ENCODE data around the gene OSBP2.

OSBP2 gene

DNA sequence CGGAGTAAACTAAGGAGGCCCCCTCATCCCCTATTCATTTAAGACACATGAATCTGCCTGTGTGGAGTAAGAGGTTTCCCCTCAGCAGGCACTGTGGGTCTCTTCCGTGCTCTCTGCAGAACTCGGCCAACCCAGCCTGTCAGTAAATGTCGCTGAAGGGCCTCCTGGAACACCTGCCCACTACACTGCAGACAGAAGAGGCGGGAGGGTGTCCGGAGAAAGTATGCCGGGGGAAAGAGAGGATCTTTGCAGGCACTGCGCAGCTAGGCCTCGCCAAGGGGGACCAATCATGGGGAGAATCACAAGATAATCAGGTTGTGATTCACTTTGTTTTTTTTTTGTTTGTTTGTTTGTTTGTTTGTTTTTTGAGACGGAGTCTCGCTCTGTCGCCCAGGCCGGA, 163.1 kb downstream of the OSBP2 start:
- TF ChIP-seq POLR2A (IDR thresholded peaks at IDR 0.05; ENCODE audit: low read depth, low read length): no peak
- FAIRE-seq (no peak), DNase-seq (ENCODE audit: insufficient read length, low spot score) (no peak)

GRCh38 chr22:30858976-30859713, 164.5 kb downstream of the OSBP2 start:
- FAIRE-seq: no peak
- DNase-seq (ENCODE audit: insufficient read length, low spot score): no peak
- no peak for TF ChIP-seq POLR2A (IDR thresholded peaks at IDR 0.05; ENCODE audit: low read depth, low read length)

DNA sequence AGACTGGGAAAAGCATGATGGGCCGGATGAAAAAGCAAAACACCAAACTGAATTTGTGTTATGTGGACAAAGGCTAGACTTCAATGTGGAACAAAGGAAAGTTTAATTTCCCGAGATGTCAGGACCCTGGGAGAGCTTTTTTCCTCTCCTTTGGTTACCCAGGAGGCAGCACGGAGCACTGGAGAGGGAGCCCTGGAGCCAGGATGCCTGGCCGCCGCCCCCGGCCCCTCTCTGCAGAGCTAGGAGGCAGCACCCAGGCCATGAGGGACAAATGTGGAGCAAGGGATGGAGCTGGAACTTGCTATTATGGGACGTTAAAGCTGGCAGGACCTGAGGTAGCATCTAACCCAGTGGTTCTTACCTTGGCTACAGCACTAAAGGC, 165.0 kb downstream of the OSBP2 start:
- DNase-seq (ENCODE audit: insufficient read length, low spot score) (no peak), FAIRE-seq (no peak)
- TF ChIP-seq POLR2A (IDR thresholded peaks at IDR 0.05; ENCODE audit: low read depth, low read length): no peak

DNA sequence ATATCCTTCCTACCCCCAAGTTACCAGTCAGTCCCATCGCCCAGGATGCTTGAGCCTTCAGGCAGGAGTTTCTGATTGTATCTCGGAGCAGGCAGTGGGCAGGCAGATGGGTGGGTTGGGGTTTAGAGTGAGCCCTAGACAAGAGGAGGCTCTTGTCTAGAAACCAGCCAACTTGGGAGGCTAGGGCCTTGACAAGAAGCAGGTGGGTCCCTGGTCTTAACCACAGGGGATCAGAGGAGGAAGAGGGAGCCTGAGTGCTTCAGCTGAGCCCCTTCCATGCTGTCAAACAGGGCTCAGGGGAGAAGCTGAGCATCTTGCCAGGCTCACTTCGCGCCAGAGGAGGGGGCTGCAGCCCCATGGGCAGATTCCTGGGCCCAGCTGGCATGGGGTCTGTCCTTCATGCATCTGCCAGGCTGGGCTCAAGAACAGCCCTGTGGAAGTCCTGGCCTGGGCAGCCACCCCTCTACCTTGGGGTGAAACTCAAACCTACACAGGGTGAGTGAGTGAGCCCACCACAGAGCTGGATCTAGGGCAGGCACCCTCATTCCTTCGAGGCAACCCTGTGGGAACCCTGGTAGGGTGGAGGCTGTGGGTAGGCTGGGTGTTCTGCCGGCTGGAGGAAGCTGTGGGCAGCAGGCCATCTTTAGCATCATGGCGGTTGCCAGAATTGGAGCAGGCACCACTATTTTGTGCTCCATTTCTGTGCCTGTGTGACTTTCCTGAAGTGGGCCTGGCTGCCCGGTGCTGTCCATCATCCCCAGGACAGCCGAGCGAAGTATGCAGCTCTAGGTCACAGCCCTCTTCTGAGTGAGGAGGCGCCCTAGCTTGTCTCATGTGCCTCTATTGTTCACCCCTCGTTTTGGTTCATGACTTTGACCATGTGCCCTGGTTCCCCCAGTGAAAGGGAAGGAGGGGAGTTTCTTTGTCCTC, 165.8 kb downstream of the OSBP2 start:
- FAIRE-seq (no peak), DNase-seq (ENCODE audit: insufficient read length, low spot score) (no peak)
- TF ChIP-seq POLR2A (IDR thresholded peaks at IDR 0.05; ENCODE audit: low read depth, low read length): no peak

DNA sequence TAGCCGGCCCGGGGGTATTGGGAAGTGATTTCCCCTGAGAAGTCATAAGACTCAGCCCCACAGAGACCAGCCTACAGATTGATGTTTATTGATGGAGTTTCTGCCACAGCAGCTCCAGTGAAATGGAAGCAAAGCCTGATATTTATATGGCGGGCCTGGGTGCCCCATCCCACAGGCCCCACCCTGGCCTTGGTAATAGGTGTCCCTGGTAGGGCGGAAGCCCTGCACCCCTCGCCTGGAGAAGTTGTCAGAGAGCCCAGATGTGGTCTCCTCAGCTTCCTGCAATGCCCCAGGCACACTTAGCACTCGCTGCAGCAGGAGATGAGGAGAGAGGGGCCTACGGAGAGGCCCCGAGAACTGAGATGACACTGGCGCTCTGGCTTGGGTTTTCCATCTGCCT, 166.5 kb downstream of the OSBP2 start:
- FAIRE-seq (no peak), DNase-seq (ENCODE audit: insufficient read length, low spot score) (no peak)
- TF ChIP-seq POLR2A (IDR thresholded peaks at IDR 0.05; ENCODE audit: low read depth, low read length): no peak

DNA sequence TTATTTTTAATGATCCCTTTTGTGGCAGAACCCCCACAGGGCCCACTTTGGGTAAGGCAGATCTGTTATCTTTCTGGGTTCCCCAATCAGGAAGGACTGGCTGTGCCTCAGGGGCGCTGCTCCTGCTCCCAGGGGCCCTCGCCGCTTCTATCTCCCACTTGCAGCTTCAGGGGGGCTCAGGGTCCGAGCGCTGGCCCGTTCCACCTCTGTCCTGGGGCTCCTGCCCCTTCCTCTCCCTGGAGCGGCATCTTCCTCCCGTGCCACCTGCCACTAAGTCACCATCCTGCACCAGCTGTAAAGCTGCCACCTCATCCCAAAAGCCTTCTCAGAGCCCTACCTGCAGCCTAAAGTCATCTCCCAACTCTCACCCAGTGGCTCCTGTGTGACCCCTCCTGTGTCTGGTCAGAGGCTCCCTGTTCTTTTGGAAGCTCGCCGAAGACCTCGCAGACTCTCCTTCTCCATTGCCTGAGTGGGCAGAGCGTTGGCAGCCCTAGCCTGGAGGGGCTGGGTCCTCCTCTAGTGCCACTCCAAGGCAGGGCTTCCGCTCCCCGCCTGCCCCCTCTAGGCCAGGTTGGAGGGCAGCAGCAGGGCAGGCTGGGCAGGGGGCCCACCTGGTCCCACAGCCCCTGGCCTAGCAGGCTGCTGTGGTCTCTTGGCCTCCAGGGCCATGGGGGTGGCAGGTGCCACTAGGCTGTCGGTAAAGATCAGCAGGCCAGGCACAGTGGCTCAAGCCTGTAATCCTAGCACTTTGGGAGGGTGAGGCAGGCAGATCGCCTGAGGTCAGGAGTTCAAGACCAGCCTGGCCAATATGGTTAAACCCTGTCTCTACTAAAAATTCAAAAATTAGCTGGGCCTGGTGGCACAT, 167.2 kb downstream of the OSBP2 start:
- no peak for DNase-seq (ENCODE audit: insufficient read length, low spot score)
- FAIRE-seq: no peak
- TF ChIP-seq POLR2A (IDR thresholded peaks at IDR 0.05; ENCODE audit: low read depth, low read length): no peak

DNA sequence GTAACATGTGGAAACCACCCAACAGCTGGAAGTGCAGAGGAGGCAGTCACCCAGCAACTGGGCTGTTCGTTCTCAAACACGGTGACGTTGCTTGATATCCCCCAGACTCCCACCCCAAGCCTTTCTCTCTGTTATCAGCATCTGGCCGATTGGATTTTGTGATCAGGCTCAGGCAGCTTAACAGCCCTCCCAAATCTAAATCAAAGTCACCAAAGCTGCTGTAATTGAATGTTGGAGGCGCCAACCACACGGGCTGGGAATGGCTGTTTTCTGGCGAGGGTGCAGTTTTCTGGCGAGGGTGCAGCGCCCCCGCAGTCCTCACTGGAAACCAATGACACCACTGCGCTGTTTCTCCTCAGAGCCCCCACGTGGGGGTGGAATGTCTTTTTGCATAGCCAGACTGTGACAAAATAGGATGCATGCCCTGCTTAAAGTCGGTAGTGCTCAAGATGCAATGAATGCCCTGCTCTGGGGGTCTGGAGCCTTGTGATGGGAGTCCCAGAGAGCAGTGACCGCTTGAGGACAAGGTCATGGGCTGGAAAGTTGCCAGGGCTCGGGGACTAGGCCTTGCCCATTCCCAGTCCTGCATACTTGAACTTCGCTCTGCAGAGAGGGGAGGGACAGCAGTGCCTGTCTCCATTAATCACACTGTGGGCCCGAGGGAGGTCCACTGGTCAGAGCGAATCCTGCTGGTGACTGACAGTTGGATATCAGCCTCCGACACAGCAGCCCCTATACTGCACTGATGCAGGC, 168.6 kb downstream of the OSBP2 start:
- DNase-seq (ENCODE audit: insufficient read length, low spot score) (no peak), FAIRE-seq (no peak)
- no peak for TF ChIP-seq POLR2A (IDR thresholded peaks at IDR 0.05; ENCODE audit: low read depth, low read length)

GRCh38 chr22:30864441-30865420, 170.1 kb downstream of the OSBP2 start:
- FAIRE-seq (no peak), DNase-seq (ENCODE audit: insufficient read length, low spot score) (no peak)
- no peak for TF ChIP-seq POLR2A (IDR thresholded peaks at IDR 0.05; ENCODE audit: low read depth, low read length)

DNA sequence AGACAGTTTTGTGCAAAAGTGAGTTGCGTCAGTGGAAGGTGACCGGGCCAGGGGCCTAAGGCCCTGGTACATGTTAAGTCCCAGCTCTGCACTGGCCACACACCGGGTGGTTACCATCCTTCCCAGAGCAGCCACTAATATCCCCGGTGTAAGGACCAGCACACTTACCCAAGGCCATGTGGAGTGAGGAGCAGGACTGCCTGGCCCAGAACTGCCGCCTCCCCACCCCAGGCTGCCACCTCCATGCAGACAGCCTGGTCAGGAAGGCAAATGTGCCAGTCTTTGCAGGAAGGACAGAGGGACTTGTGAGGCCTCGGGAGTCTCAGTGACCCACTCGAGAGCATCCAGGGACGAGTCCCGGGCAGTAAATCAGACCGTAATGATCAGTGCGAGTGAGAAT, 171.0 kb downstream of the OSBP2 start:
- no peak for TF ChIP-seq POLR2A (IDR thresholded peaks at IDR 0.05; ENCODE audit: low read depth, low read length)
- DNase-seq (ENCODE audit: insufficient read length, low spot score) (no peak), FAIRE-seq (no peak)

GRCh38 chr22:30866216-30866615, 171.5 kb downstream of the OSBP2 start:
- no peak for DNase-seq (ENCODE audit: insufficient read length, low spot score)
- no peak for FAIRE-seq
- TF ChIP-seq POLR2A (IDR thresholded peaks at IDR 0.05; ENCODE audit: low read depth, low read length): no peak

DNA sequence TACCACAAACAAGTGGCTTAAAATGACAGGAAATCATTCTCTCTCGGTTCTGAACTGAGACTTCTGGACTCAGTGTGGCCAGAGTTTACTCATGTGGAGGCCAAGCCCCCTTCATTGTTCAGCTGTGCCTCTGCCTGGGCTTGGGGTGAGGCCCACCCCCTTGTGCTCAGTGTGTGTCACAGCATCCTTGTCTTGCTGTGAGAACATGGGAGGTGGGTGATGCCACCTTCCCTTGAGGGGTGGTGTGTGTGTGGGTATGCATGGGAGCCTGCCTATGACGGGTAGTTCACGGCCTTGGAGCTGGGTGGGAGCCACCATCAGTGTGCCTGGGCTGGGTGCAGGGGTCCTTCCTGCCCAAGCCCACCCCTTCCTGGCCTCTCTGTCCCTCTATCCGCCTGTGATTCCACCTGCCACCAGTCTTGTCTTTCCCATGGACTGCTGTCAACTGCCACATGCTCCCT, 172.2 kb downstream of the OSBP2 start:
- FAIRE-seq: no peak
- DNase-seq (ENCODE audit: insufficient read length, low spot score): no peak
- no peak for TF ChIP-seq POLR2A (IDR thresholded peaks at IDR 0.05; ENCODE audit: low read depth, low read length)
